GM18520 (cell line): ENCODE measurements around the gene FAM83F.

Source experiments
- ATAC-seq: cut with Tn5 transposase; IDR thresholded peaks from one replicate; pipeline ENCODE4 v1.9.1; 2021; ENCODE audit not compliant: unreplicated experiment

Gene FAM83F

GRCh38 chr22:40033586-40034380, 39.0 kb downstream of the FAM83F start:
- no peak for ATAC-seq

GRCh38 chr22:40035351-40035750, 40.6 kb downstream of the FAM83F start:
- ATAC-seq: no peak

GRCh38 chr22:40036126-40036525, 41.4 kb downstream of the FAM83F start:
- ATAC-seq: no peak

- no peak for ATAC-seq
These were observed 42.0 kb downstream of the FAM83F start for GRCh38 chr22:40036591-40037225.

GRCh38 chr22:40037320-40037719, 42.6 kb downstream of the FAM83F start:
- no peak for ATAC-seq

- ATAC-seq: no peak
These were observed 44.8 kb downstream of the FAM83F start for GRCh38 chr22:40039482-40040115.

GRCh38 chr22:40040927-40041326, 46.2 kb downstream of the FAM83F start:
- no peak for ATAC-seq

DNA sequence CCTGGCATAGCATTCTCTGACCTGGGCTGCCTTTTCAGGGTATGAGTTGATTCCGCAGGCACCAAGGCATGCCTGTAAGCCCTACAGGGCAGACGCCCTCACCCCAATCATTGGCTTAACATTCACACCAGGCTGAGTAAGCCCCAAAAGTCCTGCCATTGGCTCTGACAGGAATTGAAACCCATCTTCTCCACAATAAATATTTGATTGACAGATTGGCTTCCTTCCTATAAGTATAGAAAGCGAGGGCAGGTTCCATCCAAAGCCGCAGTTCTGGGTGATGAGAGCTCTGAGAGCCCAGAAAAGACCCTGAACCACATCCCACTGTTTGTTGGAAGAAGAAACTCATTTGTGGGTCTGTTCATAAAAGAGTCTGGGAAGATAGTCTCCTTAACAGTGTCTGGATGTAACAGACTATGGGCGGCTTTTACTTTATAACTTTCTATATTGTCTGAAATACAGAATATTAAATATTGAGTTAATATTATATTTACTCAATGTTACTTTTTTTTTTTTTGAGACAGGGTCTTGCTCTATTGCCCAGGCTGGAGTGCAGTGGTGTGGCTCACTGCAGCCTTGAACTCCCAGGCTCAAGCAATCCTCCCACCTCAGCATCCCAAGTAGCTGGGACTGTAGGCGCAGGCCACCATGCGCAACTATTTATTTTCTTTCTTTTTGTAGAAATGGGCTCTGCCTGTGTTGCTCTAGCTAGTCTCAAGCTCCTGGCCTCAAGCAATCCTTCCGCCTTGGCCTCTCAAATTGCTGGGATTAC, 46.8 kb downstream of the FAM83F start:
- no peak for ATAC-seq

DNA sequence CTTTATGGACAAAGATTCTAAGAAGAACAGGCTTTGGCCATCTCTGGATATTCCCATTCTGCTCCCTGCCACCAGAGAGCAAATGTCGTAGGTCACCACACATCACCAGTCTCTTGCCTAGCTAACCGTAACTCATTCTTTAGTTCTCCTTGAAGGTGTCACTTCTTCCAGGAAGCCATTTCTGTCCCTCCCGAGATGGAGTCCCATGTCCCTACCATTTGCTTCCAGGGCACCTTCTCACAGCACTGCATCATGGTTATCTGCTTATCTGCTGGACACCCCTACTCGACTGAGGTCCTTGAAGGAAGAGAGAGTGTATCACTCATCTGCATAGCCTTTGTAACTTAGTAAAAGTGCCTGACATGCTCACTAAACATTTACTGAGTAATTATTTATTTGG, 47.6 kb downstream of the FAM83F start:
- ATAC-seq: no peak

GRCh38 chr22:40043081-40043480, 48.3 kb downstream of the FAM83F start:
- no peak for ATAC-seq

DNA sequence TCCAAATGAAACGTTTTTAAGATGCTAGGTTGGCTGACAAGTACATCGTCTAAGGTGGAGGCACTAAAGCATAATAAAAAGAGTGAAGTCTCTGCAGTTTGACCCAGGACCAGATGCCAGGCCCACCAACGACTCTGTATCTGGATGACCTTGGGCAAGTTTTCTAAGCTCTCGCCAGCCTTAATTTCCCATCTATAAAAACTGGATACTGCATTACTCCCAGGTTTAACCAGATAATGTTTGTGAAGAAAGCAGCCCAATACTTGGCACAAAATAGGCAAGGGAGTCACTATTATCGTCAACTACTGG, 49.0 kb downstream of the FAM83F start:
- ATAC-seq: no peak

GRCh38 chr22:40044102-40044869, 49.5 kb downstream of the FAM83F start:
- peak; percentile 75 for ATAC-seq

DNA sequence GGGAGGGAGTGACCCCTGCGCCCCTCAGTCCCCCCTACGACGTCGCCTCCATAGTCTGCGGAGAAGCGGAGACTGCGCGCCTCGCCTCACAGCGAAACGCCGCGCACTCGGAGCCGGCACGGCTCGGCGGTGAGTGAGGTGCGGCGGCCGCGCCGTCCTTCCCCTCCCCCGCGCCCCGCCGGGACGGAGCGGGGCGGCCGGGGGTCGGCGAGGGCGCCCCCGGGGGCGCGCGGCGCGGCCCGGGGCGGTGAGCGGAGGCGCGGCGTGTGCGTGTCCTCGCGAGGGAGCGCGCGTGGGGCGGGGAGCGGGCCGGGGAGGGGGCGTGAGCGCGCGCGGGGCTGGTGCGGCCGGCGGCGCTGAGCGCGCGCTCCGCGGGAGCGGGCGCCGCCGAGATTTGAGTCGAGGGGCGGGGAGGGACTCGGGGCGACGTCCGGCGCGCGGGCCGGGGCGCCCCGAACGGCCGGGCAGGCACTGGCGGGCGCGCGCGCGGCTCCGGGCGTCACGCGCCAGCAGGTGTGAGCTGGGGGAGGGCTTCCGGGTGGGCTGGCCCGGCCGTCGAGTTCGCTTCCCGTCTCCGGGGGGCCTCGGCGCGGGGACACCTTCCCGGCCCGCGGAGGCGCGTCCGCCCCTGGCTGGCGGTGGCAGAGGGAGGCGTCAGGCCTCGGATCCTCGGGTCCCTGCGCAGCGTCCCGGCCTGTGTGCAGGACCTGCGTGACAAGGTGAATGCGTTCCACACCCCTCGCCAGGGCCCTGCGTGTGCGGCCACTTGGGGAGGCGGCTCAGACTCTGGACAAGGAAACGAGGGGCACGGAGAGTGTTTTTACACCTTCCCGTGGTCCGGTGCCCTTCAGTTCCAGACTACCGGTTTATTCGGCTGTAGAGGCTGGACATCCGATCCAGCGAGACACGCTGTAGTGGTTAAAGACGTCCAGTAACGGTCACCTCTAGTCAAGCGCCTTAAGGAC, 50.4 kb downstream of the FAM83F start:
- peak; percentile 13 for ATAC-seq

DNA sequence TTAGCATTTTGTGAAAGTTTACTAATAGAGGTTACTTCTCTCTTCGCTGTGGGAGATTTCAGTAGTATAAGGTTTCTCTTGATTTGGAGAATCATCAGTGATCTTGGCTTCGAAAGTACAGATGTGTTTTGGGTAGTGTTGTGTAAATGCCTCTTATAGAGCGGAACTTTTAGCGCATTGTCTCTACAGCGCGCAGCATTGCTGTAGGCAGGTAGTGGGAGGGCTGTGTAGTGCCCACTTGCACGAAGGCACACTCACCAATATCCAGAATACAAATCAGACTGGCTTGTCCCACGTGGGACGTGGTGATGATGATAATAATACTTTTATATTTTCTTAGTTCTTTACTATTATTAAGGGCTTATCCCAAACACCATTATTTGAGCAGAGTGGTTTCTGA, 51.4 kb downstream of the FAM83F start:
- no peak for ATAC-seq

GRCh38 chr22:40050258-40050657, 55.5 kb downstream of the FAM83F start:
- peak; percentile 75 for ATAC-seq

- no peak for ATAC-seq
These were observed 56.6 kb downstream of the FAM83F start for GRCh38 chr22:40051322-40051721.

DNA sequence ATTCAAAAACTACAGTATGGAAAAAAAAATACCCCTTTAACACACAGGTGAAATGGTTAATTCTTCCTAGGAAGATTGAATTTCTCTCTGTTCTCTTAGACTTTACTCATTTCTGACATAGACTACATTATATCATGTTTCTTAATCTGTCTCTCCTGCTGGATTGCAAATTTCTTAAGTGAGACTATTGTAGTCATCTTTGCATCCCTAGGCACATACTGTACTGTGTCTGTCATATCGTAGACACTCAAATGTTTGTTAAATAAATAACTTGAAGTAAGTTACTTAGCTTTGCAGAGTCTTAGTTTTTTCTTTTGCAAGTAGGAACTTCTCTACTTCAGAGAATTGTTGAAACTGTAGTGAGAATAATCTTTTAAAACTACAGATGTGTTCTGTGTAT, 58.7 kb downstream of the FAM83F start:
- no peak for ATAC-seq

- ATAC-seq: no peak
These were observed 59.7 kb downstream of the FAM83F start for GRCh38 chr22:40054486-40054885.

DNA sequence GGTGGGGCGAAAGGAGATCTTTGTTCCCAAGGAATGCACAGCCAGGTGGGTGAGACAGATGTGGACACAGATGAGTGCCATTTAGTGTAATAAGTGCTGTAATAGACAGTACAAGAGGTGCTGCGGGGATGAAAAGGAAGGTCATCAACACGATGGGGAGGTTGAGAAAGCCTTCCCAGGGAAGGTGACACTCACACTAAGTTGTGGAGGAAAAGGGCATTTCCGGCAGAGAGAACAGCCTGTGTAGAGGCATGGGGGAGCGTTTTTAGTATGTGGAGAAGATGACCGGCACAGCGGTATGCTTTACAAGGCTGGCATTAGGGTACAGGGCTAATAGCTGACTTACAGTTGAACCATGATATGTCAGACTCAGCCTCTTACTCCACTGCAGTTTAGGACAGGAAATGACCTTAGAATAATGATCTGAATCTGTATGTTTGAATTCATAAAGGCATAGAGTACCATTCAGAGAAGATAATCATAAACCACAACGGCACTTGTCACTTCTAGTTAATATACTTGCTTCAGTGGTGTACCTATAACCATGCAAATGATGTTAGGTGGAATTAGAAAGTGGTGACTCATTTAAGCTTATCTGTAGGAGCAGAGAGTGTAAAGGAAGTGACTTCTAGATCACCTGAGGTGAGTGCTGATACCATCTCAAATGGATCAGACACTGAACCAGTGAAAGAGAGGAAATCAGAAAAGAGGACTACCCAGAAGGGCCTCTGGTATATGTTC, 60.6 kb downstream of the FAM83F start:
- peak; percentile 69 for ATAC-seq
